Memory B cell (primary cell): ENCODE results near the gene IPO9.

Experiments
- ATAC-seq: fragments of 150-1000 bp; cut with Tn5 transposase; 2 replicates; pipeline ENCODE4 v1.10.0; 2021; ENCODE audit warnings: low read depth, mild to moderate bottlenecking, moderate library complexity
- DNase-seq, 2 donors: peaks; one replicate each; pipeline ENCODE4 v3.0.0; 2022; ENCODE audit warnings: low spot score in 2 of 2
- H3K27ac Mint-ChIP-seq: one replicate; pipeline ENCODE4 v1.8.0; 2022; ENCODE audit warnings: mild to moderate bottlenecking, moderate library complexity, mixed read lengths
- H3K27me3 Mint-ChIP-seq: one replicate; pipeline ENCODE4 v1.8.0; 2022; ENCODE audit warnings: mixed read lengths
- H3K36me3 Mint-ChIP-seq: one replicate; pipeline ENCODE4 v1.8.0; 2022; ENCODE audit warnings: mild to moderate bottlenecking, mixed read lengths
- H3K4me1 Mint-ChIP-seq: one replicate; pipeline ENCODE4 v1.8.0; 2022; ENCODE audit warnings: mixed read lengths
- H3K4me3 Mint-ChIP-seq: one replicate; pipeline ENCODE4 v1.8.0; 2022; ENCODE audit warnings: mild to moderate bottlenecking, moderate library complexity, mixed read lengths
- H3K9me3 Mint-ChIP-seq: one replicate; pipeline ENCODE4 v1.8.0; 2022; ENCODE audit warnings: mixed read lengths

The IPO9 gene

DNA sequence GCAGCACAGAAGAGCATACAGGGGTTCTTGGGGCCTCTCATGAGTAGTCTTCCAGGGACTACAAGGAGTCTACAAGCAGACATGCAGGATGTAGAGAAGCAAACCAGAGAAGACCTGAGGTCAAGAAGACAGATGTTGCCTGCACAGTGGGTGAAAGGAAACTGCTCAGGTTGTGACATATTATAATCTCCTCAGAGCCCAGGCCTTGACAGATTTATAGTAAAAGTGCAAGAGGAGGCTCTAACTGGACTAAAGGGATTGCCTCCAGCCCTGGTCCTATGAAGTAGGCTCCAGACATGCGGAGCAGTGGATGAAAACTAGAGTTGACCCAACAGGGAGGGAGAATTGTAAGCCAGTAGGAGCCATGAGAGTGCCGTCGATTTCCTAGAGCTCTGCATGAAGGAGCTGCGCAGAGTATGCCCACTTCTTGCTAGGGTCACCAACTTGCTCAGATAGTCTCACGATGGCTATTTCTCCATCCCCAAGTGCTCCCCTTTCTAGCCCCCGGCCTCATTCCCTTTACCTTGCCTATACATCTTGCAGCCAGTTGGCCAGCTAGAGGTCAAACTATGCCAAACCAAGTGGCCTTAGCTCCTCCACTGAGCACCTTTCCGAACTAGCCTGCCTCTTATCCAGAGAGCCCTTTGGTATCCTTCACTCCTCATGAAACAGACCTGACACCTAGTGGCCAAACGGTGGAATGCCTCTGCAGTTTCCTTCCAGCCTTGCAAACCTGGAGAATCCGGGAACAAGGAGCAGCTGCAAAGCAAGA lies 36.2 kb upstream of the IPO9 start:
- Mint-ChIP-seq H3K36me3 (peaks cover 5% of the 10 kb centered on the region), H3K27ac (no peak overlapping the region), H3K4me3 (no peak overlapping the region), H3K27me3 (peaks cover 3% of the 10 kb centered on the region), H3K4me1 (peaks cover 2% of the 10 kb centered on the region), H3K9me3 (no peaks in the 10 kb centered on the region)
- ATAC-seq (peak; percentile 62), DNase-seq (peak; percentile 41 to 58)

- H3K27ac Mint-ChIP-seq, result no peak overlapping the region
- H3K36me3 Mint-ChIP-seq, result peaks cover 5% of the 10 kb centered on the region
- peaks cover 2% of the 10 kb centered on the region for H3K4me1 Mint-ChIP-seq
- ATAC-seq (no peak), DNase-seq (no peak)
- no peak overlapping the region for H3K4me3 Mint-ChIP-seq
- no peaks in the 10 kb centered on the region for H3K9me3 Mint-ChIP-seq
- peaks cover 3% of the 10 kb centered on the region for H3K27me3 Mint-ChIP-seq
These were observed 35.5 kb upstream of the IPO9 start for GRCh38 chr1:201793306-201793925.

GRCh38 chr1:201795066-201795465 lies 33.9 kb upstream of the IPO9 start:
- no peak for ATAC-seq
- H3K4me1 Mint-ChIP-seq, result peaks cover 2% of the 10 kb centered on the region
- no peak overlapping the region for H3K4me3 Mint-ChIP-seq
- no peak overlapping the region for H3K27ac Mint-ChIP-seq
- H3K27me3 Mint-ChIP-seq, result peaks cover 3% of the 10 kb centered on the region
- DNase-seq, result no peak
- peaks cover 5% of the 10 kb centered on the region for H3K36me3 Mint-ChIP-seq
- H3K9me3 Mint-ChIP-seq, result no peaks in the 10 kb centered on the region

GRCh38 chr1:201800246-201800645 lies 28.7 kb upstream of the IPO9 start:
- Mint-ChIP-seq H3K27ac (no peak overlapping the region), H3K4me3 (no peak overlapping the region)

DNA sequence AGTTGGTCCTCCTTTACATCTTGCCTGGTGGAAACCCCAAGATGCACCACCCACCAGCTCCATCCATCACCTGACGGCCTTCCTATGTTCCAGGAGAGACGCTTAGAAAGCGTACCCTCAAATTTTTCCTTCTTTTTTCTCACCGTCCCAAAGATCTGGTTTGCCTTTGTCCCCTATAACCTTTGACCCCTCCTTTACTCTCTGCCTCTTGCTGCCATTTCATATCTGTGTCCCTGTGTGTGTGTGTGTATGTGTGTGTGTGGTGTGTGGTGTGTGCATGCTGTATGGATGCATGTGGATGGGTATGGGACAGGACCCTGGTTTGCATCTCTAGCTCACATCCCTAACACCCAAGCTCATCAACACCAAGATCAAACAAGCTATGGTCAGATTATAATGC lies 22.2 kb upstream of the IPO9 start:
- Mint-ChIP-seq H3K4me3 (no peak overlapping the region), H3K9me3 (no peaks in the 10 kb centered on the region), H3K27me3 (peaks cover 3% of the 10 kb centered on the region), H3K36me3 (peaks cover 31% of the 10 kb centered on the region), H3K4me1 (no peaks in the 10 kb centered on the region), H3K27ac (no peak overlapping the region)
- DNase-seq (no peak), ATAC-seq (no peak)

More at GRCh38 chr1:201800246-201800645, 28.7 kb upstream of the IPO9 start:
- Mint-ChIP-seq H3K4me1 (no peaks in the 10 kb centered on the region), H3K36me3 (peaks cover 12% of the 10 kb centered on the region), H3K9me3 (no peaks in the 10 kb centered on the region), H3K27me3 (no peaks in the 10 kb centered on the region)
- ATAC-seq (no peak), DNase-seq (no peak)

- H3K4me3 Mint-ChIP-seq, result no peak overlapping the region
- ATAC-seq, result no peak
- no peaks in the 10 kb centered on the region for H3K9me3 Mint-ChIP-seq
These were observed 20.9 kb upstream of the IPO9 start for GRCh38 chr1:201807958-201808632.

GRCh38 chr1:201808633-201808990 lies 20.3 kb upstream of the IPO9 start:
- H3K36me3 Mint-ChIP-seq, result peaks cover 27% of the 10 kb centered on the region
- no peaks in the 10 kb centered on the region for H3K4me1 Mint-ChIP-seq
- no peak for ATAC-seq
- H3K27ac Mint-ChIP-seq, result no peak overlapping the region
- H3K9me3 Mint-ChIP-seq, result no peaks in the 10 kb centered on the region
- H3K4me3 Mint-ChIP-seq, result no peak overlapping the region
- H3K27me3 Mint-ChIP-seq, result peaks cover 3% of the 10 kb centered on the region
- DNase-seq, result no peak

More at GRCh38 chr1:201807958-201808632, 20.9 kb upstream of the IPO9 start:
- Mint-ChIP-seq H3K27ac (no peak overlapping the region), H3K4me1 (no peaks in the 10 kb centered on the region), H3K36me3 (peaks cover 29% of the 10 kb centered on the region), H3K27me3 (peaks cover 3% of the 10 kb centered on the region)
- DNase-seq, result no peak

GRCh38 chr1:201809876-201810275 lies 19.1 kb upstream of the IPO9 start:
- H3K27me3 Mint-ChIP-seq, result peaks cover 3% of the 10 kb centered on the region
- ATAC-seq (no peak), DNase-seq (no peak)
- H3K27ac Mint-ChIP-seq, result no peak overlapping the region
- H3K4me1 Mint-ChIP-seq, result no peaks in the 10 kb centered on the region
- no peaks in the 10 kb centered on the region for H3K9me3 Mint-ChIP-seq
- peaks cover 20% of the 10 kb centered on the region for H3K36me3 Mint-ChIP-seq
- H3K4me3 Mint-ChIP-seq, result no peak overlapping the region

- H3K4me1 Mint-ChIP-seq, result no peaks in the 10 kb centered on the region
- no peaks in the 10 kb centered on the region for H3K9me3 Mint-ChIP-seq
- ATAC-seq, result no peak
- H3K4me3 Mint-ChIP-seq, result no peak overlapping the region
- DNase-seq, result no peak
- H3K27me3 Mint-ChIP-seq, result peaks cover 3% of the 10 kb centered on the region
- peaks cover 18% of the 10 kb centered on the region for H3K36me3 Mint-ChIP-seq
- no peak overlapping the region for H3K27ac Mint-ChIP-seq
These were observed 18.3 kb upstream of the IPO9 start for GRCh38 chr1:201810466-201811216.

DNA sequence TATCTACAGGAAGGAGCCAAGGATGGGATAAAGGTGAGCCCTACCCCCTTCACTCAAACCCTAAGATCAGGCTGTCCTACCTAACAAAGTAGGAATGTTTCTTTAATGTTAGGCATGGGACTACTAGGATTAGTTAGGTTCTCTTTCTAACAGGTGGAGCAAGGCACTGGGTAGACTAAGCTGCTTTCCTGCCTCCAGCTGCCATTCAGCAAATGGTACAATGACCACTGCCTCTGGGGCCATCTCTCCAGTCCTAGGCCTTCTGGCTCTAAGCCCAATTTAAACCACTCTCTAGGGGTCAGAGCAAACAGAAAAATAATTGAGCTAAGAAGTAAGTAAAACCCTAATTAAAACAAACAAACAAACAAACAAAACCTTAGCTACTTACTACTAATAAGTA lies 15.7 kb upstream of the IPO9 start:
- Mint-ChIP-seq H3K4me3 (no peak overlapping the region), H3K4me1 (no peaks in the 10 kb centered on the region), H3K9me3 (no peaks in the 10 kb centered on the region), H3K27me3 (no peaks in the 10 kb centered on the region), H3K27ac (no peak overlapping the region), H3K36me3 (peaks cover 20% of the 10 kb centered on the region)
- no peak for ATAC-seq
- no peak for DNase-seq

GRCh38 chr1:201816309-201816854 lies 12.6 kb upstream of the IPO9 start:
- DNase-seq (no peak), ATAC-seq (no peak)
- H3K27me3 Mint-ChIP-seq, result no peaks in the 10 kb centered on the region
- H3K9me3 Mint-ChIP-seq, result no peaks in the 10 kb centered on the region
- H3K36me3 Mint-ChIP-seq, result peaks cover 7% of the 10 kb centered on the region
- H3K4me3 Mint-ChIP-seq, result no peak overlapping the region
- no peaks in the 10 kb centered on the region for H3K4me1 Mint-ChIP-seq
- H3K27ac Mint-ChIP-seq, result no peak overlapping the region

- H3K4me1 Mint-ChIP-seq, result no peaks in the 10 kb centered on the region
- H3K36me3 Mint-ChIP-seq, result peaks cover 7% of the 10 kb centered on the region
- H3K4me3 Mint-ChIP-seq, result no peak overlapping the region
- H3K27ac Mint-ChIP-seq, result no peak overlapping the region
- DNase-seq (no peak), ATAC-seq (no peak)
- no peaks in the 10 kb centered on the region for H3K27me3 Mint-ChIP-seq
- H3K9me3 Mint-ChIP-seq, result no peaks in the 10 kb centered on the region
These were observed 9.8 kb upstream of the IPO9 start for GRCh38 chr1:201818971-201819750.

- no peak overlapping the region for H3K4me3 Mint-ChIP-seq
- DNase-seq (no peak), ATAC-seq (no peak)
- H3K4me1 Mint-ChIP-seq, result no peaks in the 10 kb centered on the region
- no peaks in the 10 kb centered on the region for H3K9me3 Mint-ChIP-seq
- no peaks in the 10 kb centered on the region for H3K27me3 Mint-ChIP-seq
- H3K36me3 Mint-ChIP-seq, result peaks cover 7% of the 10 kb centered on the region
- no peak overlapping the region for H3K27ac Mint-ChIP-seq
These were observed 8.5 kb upstream of the IPO9 start for GRCh38 chr1:201820413-201820812.
